ENCODE data around the gene RETN. TPM values are rescaled to one million over a fixed set of nuclear protein-coding genes. Genes with fewer than 3 reads are reported as not detected.

Gene RETN
- total RNA-seq, 1 experiment from 2014 or later = not detected

- H3K4me1 Mint-ChIP-seq (ENCODE audit: low read depth, unreplicated experiment) = peaks cover 13% of the 10 kb centered on the region
- H3K4me1 ChIP-seq = no peaks in the 10 kb centered on the region
- H3K36me3 Mint-ChIP-seq (ENCODE audit: insufficient read depth, unreplicated experiment) = no peaks in the 10 kb centered on the region
- H3K27me3 Mint-ChIP-seq (ENCODE audit: insufficient read depth, unreplicated experiment) = no peaks in the 10 kb centered on the region
- no peaks in the 10 kb centered on the region for H3K27me3 ChIP-seq (replicated peaks; ENCODE audit: control insufficient read depth, insufficient read depth, low read length)
- H3K9me3 Mint-ChIP-seq (ENCODE audit: unreplicated experiment) = no peaks in the 10 kb centered on the region
- no peaks in the 10 kb centered on the region for H3K9me3 ChIP-seq
- H3K4me3 Mint-ChIP-seq (ENCODE audit: unreplicated experiment) = no peak overlapping the region
- TF ChIP-seq CTCF (IDR thresholded peaks at IDR 0.05; ENCODE audit: insufficient read depth in 1 of 2, low read depth in 1 of 2, low read length in 1 of 2, severe bottlenecking in 1 of 2, unreplicated experiment in 1 of 2) = no peak
- CTCF ChIA-PET = interaction anchor here (0.6 to 1.0 kb wide), 2 partner anchors 25 to 65 kb away, joined by 4 read pairs; partner anchors contain the start of gene TRAPPC5
- H3K36me3 ChIP-seq (ENCODE audit: control insufficient read depth, insufficient read depth, low read length) = no peaks in the 10 kb centered on the region
- H3K27ac Mint-ChIP-seq (ENCODE audit: unreplicated experiment) = no peak overlapping the region
- POLR2A ChIA-PET = no interaction called here
- intact Hi-C loops (cut with micrococcal nuclease; ENCODE audit: unreplicated experiment) = no loop called here
- no peak overlapping the region for H3K4me3 ChIP-seq (ENCODE audit: low read depth, low read length)
- DNase-seq = no peak
- BruUV-seq (replicated peaks) = no TSS peak
Observed at GRCh38 chr19:7655581-7655980, 13.3 kb upstream of the RETN start.

- Mint-ChIP-seq H3K36me3 (ENCODE audit: insufficient read depth, unreplicated experiment) (no peaks in the 10 kb centered on the region), H3K27ac (ENCODE audit: unreplicated experiment) (no peak overlapping the region), H3K4me1 (ENCODE audit: low read depth, unreplicated experiment) (peaks cover 10% of the 10 kb centered on the region), H3K4me3 (ENCODE audit: unreplicated experiment) (no peak overlapping the region), H3K27me3 (ENCODE audit: insufficient read depth, unreplicated experiment) (no peaks in the 10 kb centered on the region), H3K9me3 (ENCODE audit: unreplicated experiment) (no peaks in the 10 kb centered on the region)
- BruUV-seq (replicated peaks) = no TSS peak
- DNase-seq = no peak
- TF ChIP-seq CTCF (IDR thresholded peaks at IDR 0.05; ENCODE audit: insufficient read depth in 1 of 2, low read depth in 1 of 2, low read length in 1 of 2, severe bottlenecking in 1 of 2, unreplicated experiment in 1 of 2) = no peak
- POLR2A ChIA-PET = interaction anchor here (0.6 kb wide), 1 partner anchor 34 kb away, joined by 4 read pairs; no protein-coding TSS in a partner anchor
- Histone ChIP-seq H3K4me1 (no peaks in the 10 kb centered on the region), H3K9me3 (no peaks in the 10 kb centered on the region), H3K27me3 (replicated peaks; ENCODE audit: control insufficient read depth, insufficient read depth, low read length) (no peaks in the 10 kb centered on the region), H3K36me3 (ENCODE audit: control insufficient read depth, insufficient read depth, low read length) (no peaks in the 10 kb centered on the region), H3K4me3 (ENCODE audit: low read depth, low read length) (no peak overlapping the region)
- intact Hi-C loops (cut with micrococcal nuclease; ENCODE audit: unreplicated experiment) = no loop called here
- CTCF ChIA-PET = interaction anchor here (0.5 to 1.0 kb wide), 4 partner anchors 17 to 286 kb away, joined by 3 to 7 read pairs (median 4); no protein-coding TSS in a partner anchor
Observed at GRCh38 chr19:7657131-7657751, 11.6 kb upstream of the RETN start.

- TF ChIP-seq CTCF (IDR thresholded peaks at IDR 0.05; ENCODE audit: insufficient read depth in 1 of 2, low read depth in 1 of 2, low read length in 1 of 2, severe bottlenecking in 1 of 2, unreplicated experiment in 1 of 2) = no peak
- intact Hi-C loops (cut with micrococcal nuclease; ENCODE audit: unreplicated experiment) = no loop called here
- Mint-ChIP-seq H3K27me3 (ENCODE audit: insufficient read depth, unreplicated experiment) (no peaks in the 10 kb centered on the region), H3K36me3 (ENCODE audit: insufficient read depth, unreplicated experiment) (no peaks in the 10 kb centered on the region), H3K27ac (ENCODE audit: unreplicated experiment) (no peak overlapping the region), H3K9me3 (ENCODE audit: unreplicated experiment) (no peaks in the 10 kb centered on the region), H3K4me1 (ENCODE audit: low read depth, unreplicated experiment) (peaks cover under 1% of the 10 kb centered on the region), H3K4me3 (ENCODE audit: unreplicated experiment) (no peak overlapping the region)
- DNase-seq = no peak
- Histone ChIP-seq H3K4me3 (ENCODE audit: low read depth, low read length) (no peak overlapping the region), H3K4me1 (no peaks in the 10 kb centered on the region), H3K27me3 (replicated peaks; ENCODE audit: control insufficient read depth, insufficient read depth, low read length) (no peaks in the 10 kb centered on the region), H3K9me3 (no peaks in the 10 kb centered on the region), H3K36me3 (ENCODE audit: control insufficient read depth, insufficient read depth, low read length) (no peaks in the 10 kb centered on the region)
- POLR2A ChIA-PET = no interaction called here
- no TSS peak for BruUV-seq (replicated peaks)
- CTCF ChIA-PET = no interaction called here
Observed at GRCh38 chr19:7658219-7658686, 10.6 kb upstream of the RETN start.
